Tongue (tissue), 2 donors: ENCODE data around the gene CDC14C. TPM values are rescaled to one million over a fixed set of nuclear protein-coding genes. Genes with fewer than 3 reads are reported as not detected.

ENCODE experiments used
- DNase-seq: peaks from one replicate; pipeline ENCODE4 v3.0.0-alpha.2; 2015
- total RNA-seq: library from RNA; depleted of rRNA; stranded (reverse); fragments of >200 nt; gene quantifications from one replicate; pipeline ENCODE4 v1.2.3, GENCODE V29; 2014

CDC14C gene
- total RNA-seq, 1 donor from 2014 or later = not detected

GRCh38 chr7:48976253-48976652 lies 51.9 kb downstream of the CDC14C start:
- DNase-seq = no peak

- no peak for DNase-seq
These were observed 52.5 kb downstream of the CDC14C start for GRCh38 chr7:48976850-48977249.
